Suppressor macrophage treated with lipopolysaccharide for 1 hour (primary cell): ENCODE measurements around the gene TMEM214.
"Not testable (repeated sequence)": the region's sequence is repeated elsewhere in the genome, so short reads cannot be mapped to it uniquely, and the experiment has no call there.

Experiments
- DNase-seq, 3 donors: peaks; one replicate each; pipeline ENCODE4 v3.0.0-alpha.2; 2020 to 2022

Gene TMEM214

DNA sequence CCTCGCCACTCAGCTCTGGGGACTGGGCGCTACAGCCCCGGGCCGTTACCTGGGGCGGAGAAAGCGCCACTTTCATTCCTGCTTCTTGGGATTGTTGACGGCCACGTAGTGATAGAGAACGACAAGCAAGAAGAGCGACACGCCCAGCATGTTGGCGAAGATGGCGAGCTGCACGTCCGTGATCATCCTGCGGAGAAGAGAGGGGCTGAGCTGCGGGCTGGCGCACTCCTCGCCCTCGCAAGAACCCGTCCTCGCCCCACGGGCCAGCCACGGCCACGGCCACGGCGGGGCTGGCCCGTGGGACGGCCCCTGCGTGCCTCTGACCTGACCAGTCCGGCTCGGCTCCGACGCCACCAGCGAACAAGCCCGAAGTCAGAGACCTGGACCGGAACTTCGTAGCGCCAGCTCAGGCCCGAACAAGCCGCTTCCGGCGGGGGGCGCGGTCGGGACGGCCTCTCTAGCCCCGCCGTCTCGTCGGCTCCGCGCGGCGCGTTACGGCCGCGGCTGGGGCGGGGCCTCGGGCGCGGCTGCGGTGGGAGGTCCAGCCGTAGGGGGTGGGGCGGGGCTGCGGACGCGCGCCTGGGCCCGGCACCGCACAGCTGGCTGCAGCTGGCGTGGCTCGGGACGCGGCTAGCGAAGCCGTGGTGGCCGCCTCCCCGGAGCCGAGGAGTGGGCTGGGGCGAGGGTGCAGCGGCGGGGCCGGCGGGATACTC lies 38.7 kb downstream of the TMEM214 start, which contains the start of gene OST4:
TSS of gene OST4 (minus strand) at position 378 of the 713 bp plus-strand sequence.
- peak; percentile 95 to 99 (median 98) for DNase-seq

GRCh38 chr2:27071990-27072830 lies 39.4 kb downstream of the TMEM214 start:
- peak in 2 of 3 donors; percentile 48 to 62 for DNase-seq

GRCh38 chr2:27072920-27073319 lies 40.2 kb downstream of the TMEM214 start:
- DNase-seq = no peak

DNA sequence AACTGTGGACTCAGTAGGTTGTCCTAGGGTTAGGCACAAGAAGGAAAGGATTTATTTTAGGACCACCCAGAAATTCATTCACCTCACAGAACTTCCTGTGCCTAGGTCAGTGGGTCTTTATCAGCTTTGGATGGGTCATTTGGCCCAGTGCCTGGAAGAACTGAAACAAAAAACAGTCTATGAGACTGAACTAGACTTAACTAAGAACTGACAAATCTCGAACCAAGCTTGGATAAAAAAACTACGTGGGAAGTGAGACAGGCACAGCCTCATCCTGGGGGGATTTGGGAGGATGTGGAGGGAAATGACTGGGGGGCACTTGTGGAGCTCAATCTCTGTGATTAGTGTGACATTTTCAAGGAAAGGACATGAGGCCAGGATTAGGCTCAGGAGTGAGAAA lies 41.0 kb downstream of the TMEM214 start:
- DNase-seq = peak in 1 of 3 donors; percentile 24

- DNase-seq = peak; percentile 51 to 71 (median 59)
These were observed 42.2 kb downstream of the TMEM214 start for GRCh38 chr2:27074738-27075565.

DNA sequence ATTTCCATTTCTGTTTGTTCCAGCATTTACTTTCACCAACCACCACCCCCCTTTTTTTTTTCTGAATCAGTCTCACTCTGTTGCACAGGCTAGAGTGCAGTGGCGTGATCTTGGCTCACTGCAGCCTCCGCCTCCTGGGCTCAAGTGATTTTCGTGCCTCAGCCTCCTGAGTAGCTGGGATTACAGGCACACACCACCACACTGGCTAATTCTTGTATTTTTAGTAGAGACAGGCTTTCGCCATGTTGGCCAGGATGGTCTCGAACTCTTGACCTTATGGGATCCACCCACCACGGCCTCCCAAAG lies 42.8 kb downstream of the TMEM214 start:
- DNase-seq = not testable (repeated sequence)

- DNase-seq = peak; percentile 78 to 86 (median 79)
These were observed 43.6 kb downstream of the TMEM214 start for GRCh38 chr2:27076323-27076722.

DNA sequence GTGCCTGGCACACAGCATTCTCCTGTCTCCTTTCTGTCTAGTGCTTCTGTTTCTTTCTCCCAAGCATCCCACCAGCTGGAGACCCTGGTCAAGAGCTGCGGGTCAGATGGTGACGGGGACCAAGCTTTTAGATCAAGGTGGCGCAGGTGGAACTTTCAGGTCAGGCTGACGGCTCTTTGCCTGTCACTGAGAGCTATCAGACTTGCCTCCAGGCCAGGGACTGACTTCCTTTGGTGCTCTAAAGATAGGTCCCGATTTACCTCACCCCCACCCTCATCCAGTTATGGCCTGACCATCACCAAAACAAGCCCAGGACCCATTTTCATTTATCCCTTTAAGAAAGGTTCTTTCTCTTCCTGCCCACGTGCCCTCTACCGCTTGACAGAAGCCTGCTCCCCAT lies 44.5 kb downstream of the TMEM214 start:
- DNase-seq = no peak

DNA sequence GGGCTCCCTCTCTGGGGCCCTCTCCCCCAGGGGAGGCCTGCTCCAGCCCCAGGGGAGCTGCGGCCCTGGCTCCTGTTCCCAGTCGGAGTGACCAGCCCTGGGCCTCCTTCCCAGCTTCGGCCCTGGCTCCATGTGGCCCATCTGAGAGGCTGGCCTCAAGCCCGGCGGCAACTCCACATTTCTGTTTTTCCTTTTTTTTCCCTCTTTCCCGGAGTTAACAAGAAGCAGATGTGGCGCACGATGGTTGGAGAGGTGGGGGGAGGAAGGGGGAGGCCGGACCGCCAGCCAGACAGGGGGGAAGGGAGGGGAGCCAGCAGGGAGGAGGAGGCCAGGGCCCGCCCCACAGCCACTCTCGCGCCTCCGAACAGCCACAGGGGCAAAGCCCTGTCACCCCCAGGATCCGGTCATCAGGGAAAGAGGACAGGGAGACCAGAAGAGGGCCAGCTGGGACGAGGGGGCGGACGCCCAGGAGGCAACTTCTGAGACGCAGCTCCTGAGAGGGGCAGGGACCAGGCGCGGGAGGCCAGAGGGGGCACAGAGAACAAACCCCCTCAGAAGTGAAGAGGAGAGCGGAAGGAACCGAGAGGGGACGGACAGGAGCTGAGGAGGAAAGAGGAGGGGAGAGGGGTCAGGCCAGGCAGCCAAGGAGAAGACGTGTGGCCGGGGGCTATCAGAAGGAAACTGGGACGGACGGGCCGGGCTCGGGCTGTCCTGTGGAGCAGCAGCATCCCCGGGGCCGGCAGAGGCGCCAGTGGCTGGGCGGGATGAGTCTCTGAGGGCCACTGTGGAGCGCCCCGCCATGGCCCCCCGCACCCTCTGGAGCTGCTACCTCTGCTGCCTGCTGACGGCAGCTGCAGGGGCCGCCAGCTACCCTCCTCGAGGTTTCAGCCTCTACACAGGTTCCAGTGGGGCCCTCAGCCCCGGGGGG lies 45.8 kb downstream of the TMEM214 start, which contains the start of gene EMILIN1:
TSS of gene EMILIN1 (plus strand) at position 349 of the 928 bp plus-strand sequence. CDS start at position 800, 451 bp downstream.
- DNase-seq = peak in 2 of 3 donors; percentile 34 to 46

DNA sequence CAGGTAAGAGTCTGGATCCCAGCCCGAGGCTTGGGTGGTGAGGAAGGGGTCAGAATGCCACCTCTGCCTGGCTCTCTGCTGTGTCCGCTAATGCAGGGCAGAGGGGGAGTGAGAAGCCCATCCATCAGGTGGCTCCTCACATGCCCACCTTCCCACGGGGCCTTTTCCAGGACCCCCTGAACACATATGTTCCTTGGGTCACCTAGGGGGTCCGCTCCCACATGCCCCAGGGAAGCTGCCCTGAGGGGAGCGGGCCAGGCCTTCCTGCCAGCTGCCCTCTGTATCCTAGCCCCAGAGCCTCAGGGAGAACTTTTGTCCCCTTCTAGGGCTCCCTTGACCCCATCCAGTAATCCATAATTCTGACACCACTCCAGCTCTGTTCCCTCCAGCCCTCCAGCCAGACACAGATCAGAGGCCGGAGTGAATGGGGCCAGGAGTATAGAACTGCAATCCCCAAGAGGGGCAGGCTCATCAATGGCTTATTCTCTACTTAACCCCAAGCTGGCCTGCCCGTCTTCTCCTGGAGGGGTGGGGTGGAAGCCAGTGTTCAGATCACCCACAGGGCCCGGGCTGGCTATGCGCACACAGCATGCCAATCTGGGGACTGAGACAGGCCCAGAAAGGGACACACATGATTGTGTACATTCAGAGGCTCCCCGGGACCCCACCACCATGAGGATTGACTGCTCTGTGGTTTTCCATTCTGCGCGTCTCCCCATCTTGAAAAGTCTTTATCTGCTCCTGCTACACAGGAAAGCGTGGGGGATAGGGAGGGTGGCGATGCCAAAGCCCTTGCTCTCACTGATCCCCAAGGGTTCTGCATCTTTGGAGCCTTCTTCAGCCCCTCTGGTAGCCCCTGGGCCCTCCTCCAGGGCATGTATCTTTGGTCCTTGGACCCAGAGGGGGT lies 46.7 kb downstream of the TMEM214 start:
- DNase-seq = no peak

GRCh38 chr2:27080140-27080469 lies 47.3 kb downstream of the TMEM214 start:
- DNase-seq = peak; percentile 31 to 50 (median 35)

- DNase-seq = no peak
These were observed 47.8 kb downstream of the TMEM214 start for GRCh38 chr2:27080603-27080936.

- DNase-seq = no peak
These were observed 49.4 kb downstream of the TMEM214 start for GRCh38 chr2:27081984-27082772.

- no peak for DNase-seq
These were observed 50.1 kb downstream of the TMEM214 start for GRCh38 chr2:27082773-27083409.

DNA sequence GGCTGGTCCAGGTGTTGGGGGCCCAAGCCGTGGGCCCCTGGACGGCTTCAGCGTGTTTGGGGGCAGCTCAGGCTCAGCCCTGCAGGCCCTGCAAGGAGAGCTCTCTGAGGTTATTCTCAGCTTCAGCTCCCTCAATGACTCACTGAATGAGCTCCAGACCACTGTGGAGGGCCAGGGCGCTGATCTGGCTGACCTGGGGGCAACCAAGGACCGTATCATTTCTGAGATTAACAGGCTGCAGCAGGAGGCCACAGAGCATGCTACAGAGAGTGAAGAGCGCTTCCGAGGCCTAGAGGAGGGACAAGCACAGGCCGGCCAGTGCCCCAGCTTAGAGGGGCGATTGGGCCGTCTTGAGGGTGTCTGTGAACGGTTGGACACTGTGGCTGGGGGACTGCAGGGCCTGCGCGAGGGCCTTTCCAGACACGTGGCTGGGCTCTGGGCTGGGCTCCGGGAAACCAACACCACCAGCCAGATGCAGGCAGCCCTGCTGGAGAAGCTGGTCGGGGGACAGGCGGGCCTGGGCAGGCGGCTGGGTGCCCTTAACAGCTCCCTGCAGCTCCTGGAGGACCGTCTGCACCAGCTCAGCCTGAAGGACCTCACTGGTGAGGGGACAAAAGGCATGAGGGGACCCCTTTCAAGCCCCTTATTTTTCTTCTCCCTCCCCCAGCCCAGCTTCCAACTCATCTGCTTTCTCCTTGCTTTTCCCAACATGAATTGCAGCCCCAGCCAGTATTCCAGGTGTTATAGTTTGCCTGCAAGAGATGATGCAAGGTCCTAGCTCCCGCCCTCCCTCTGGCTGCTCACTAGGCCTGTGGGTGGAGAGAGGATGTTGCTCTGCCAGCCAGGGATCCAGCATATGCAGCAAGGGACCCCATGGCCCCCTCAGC lies 50.9 kb downstream of the TMEM214 start:
- DNase-seq = no peak

DNA sequence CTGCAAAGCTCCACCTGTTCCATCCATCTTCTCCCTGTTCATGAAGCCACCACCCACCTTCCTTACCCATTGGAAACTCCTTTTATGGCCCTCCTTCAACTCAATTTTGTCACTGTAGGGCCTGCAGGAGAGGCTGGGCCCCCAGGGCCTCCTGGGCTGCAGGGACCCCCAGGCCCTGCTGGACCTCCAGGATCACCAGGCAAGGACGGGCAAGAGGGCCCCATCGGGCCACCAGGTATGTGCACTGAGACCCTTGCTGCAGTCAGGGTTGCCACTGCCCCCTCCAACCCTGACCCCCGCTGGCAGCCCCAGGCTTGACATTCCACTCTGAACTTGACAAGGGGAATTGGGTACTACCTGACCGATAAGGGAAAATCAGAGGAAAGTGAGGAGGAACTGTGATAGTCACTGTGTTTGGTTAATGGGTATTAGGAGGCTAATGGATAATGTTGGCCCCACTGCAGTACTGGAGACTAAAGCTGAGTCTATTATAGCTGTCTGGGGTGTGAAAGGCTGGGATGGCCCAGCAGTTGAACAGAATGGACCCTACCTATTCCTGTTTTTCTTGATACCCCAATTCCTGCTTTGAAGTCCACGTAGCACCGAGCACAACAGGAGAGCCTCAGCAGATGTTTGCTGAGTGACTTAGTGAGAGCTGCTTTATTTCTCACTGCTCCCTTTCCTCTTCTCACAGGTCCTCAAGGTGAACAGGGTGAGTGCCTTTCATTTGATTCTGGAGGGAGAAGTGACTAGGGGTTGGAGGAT lies 51.7 kb downstream of the TMEM214 start:
- DNase-seq = no peak

DNA sequence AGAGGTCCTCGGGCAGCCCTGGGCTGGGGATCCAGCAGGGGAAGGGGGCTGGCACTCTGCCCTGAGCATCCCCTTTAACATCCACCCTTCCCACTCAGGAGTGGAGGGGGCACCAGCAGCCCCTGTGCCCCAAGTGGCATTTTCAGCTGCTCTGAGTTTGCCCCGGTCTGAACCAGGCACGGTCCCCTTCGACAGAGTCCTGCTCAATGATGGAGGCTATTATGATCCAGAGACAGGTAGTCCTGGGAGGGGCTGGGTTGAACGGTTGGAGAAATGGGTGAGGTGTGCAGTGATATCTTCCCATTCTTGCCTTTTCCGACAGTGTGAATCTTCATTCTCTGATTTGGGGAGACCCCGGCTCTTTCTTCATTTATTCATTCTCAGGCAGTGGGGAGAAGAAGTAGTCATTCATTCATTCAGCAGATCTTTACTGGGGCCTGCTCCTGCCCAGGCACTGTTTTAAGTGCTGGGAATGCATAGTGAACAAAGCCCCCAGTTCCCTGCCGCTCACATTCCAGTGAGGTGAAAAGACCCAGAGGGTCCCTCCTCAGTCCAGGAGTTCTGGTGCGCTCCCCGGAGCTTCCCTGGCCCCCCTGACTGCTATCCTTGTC lies 52.4 kb downstream of the TMEM214 start:
- no peak for DNase-seq
